ENCODE results near the gene NDST4. TPM values are rescaled to one million over a fixed set of nuclear protein-coding genes. Genes with fewer than 3 reads are reported as not detected.

NDST4 gene
- total RNA-seq, 1 experiment from 2014 or later, result not detected

- TF ChIP-seq, protein P1, sequence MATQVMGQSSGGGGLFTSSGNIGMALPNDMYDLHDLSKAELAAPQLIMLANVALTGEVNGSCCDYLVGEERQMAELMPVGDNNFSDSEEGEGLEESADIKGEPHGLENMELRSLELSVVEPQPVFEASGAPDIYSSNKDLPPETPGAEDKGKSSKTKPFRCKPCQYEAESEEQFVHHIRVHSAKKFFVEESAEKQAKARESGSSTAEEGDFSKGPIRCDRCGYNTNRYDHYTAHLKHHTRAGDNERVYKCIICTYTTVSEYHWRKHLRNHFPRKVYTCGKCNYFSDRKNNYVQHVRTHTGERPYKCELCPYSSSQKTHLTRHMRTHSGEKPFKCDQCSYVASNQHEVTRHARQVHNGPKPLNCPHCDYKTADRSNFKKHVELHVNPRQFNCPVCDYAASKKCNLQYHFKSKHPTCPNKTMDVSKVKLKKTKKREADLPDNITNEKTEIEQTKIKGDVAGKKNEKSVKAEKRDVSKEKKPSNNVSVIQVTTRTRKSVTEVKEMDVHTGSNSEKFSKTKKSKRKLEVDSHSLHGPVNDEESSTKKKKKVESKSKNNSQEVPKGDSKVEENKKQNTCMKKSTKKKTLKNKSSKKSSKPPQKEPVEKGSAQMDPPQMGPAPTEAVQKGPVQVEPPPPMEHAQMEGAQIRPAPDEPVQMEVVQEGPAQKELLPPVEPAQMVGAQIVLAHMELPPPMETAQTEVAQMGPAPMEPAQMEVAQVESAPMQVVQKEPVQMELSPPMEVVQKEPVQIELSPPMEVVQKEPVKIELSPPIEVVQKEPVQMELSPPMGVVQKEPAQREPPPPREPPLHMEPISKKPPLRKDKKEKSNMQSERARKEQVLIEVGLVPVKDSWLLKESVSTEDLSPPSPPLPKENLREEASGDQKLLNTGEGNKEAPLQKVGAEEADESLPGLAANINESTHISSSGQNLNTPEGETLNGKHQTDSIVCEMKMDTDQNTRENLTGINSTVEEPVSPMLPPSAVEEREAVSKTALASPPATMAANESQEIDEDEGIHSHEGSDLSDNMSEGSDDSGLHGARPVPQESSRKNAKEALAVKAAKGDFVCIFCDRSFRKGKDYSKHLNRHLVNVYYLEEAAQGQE (IDR thresholded peaks at IDR 0.05; ENCODE audit: low read depth), result no peak
- TF ChIP-seq, protein P2, sequence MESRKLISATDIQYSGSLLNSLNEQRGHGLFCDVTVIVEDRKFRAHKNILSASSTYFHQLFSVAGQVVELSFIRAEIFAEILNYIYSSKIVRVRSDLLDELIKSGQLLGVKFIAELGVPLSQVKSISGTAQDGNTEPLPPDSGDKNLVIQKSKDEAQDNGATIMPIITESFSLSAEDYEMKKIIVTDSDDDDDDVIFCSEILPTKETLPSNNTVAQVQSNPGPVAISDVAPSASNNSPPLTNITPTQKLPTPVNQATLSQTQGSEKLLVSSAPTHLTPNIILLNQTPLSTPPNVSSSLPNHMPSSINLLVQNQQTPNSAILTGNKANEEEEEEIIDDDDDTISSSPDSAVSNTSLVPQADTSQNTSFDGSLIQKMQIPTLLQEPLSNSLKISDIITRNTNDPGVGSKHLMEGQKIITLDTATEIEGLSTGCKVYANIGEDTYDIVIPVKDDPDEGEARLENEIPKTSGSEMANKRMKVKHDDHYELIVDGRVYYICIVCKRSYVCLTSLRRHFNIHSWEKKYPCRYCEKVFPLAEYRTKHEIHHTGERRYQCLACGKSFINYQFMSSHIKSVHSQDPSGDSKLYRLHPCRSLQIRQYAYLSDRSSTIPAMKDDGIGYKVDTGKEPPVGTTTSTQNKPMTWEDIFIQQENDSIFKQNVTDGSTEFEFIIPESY (IDR thresholded peaks at IDR 0.05; ENCODE audit: extremely low read depth, insufficient replicate concordance, low read length), result no peak
- TF ChIP-seq EZH2phosphoT487 (IDR thresholded peaks at IDR 0.05; ENCODE audit: borderline replicate concordance) (no peak), EGR1 (IDR thresholded peaks at IDR 0.05; ENCODE audit: low read depth) (no peak), JUND (IDR thresholded peaks at IDR 0.05) (no peak), SRF (IDR thresholded peaks at IDR 0.05; ENCODE audit: low read depth) (no peak), SIN3A (IDR thresholded peaks at IDR 0.05; ENCODE audit: low read depth) (no peak), POLR2A (IDR thresholded peaks at IDR 0.05; ENCODE audit: borderline replicate concordance, extremely low read depth, insufficient read depth, insufficient read length) (no peak), EZH2 (IDR thresholded peaks at IDR 0.05) (no peak), ATF3 (IDR thresholded peaks at IDR 0.05) (no peak), CEBPB (IDR thresholded peaks at IDR 0.05; ENCODE audit: low read depth) (no peak), TCF7L2 (IDR thresholded peaks at IDR 0.05; ENCODE audit: borderline replicate concordance, extremely low read depth, insufficient read depth, insufficient read length) (no peak)
Observed at GRCh38 chr4:114785570-114785969, 327.9 kb downstream of the NDST4 start (continued).

All from HCT116 (cell line).